Suprapubic skin (tissue), 4 donors: ENCODE results near the gene COL25A1. TPM values are rescaled to one million over a fixed set of nuclear protein-coding genes. Genes with fewer than 3 reads are reported as not detected.

Source experiments
- DNase-seq, 2 donors: peaks; one replicate each; pipeline ENCODE4 v3.0.0-alpha.2; 2019; ENCODE audit warnings: low spot score in 2 of 2
- H3K27ac ChIP-seq: fragments of 200-600 bp; sonication (generic); one replicate; pipeline ENCODE4 v1.5.1; 2019
- H3K27me3 ChIP-seq: fragments of 200-600 bp; sonication (generic); one replicate; pipeline ENCODE4 v1.5.1; 2019
- H3K36me3 ChIP-seq: fragments of 200-600 bp; sonication (generic); one replicate; pipeline ENCODE4 v1.5.1; 2019
- H3K4me1 ChIP-seq: fragments of 200-600 bp; sonication (generic); one replicate; pipeline ENCODE4 v1.5.1; 2019
- H3K4me3 ChIP-seq: fragments of 200-600 bp; sonication (generic); one replicate; pipeline ENCODE4 v1.5.1; 2019; ENCODE audit warnings: mild to moderate bottlenecking
- H3K9me3 ChIP-seq: fragments of 200-600 bp; sonication (generic); one replicate; pipeline ENCODE4 v1.5.1; 2019
- EP300 ChIP-seq: sonication (generic); formaldehyde crosslinking; IDR thresholded peaks from one replicate; pipeline ENCODE4 v1.6.1; 2017; ENCODE audit warnings: antibody characterized with exemption
- POLR2A ChIP-seq, 2 donors: fragments of 450-650 bp; IDR thresholded peaks; one replicate each; pipeline ENCODE4 v1.6.1; 2017; ENCODE audit warnings: antibody characterized with exemption in 2 of 2, mild to moderate bottlenecking in 2 of 2, moderate library complexity in 2 of 2
- POLR2AphosphoS5 ChIP-seq, 3 donors: sonication (generic); formaldehyde crosslinking; IDR thresholded peaks; one replicate each; pipeline ENCODE4 v1.6.1; 2017; ENCODE audit warnings: antibody characterized with exemption in 3 of 3
- WGBS: methylation state at CpG from one replicate; pipeline ENCODE4 v1.1.5; 2018; 5-methylcytosine and 5-hydroxymethylcytosine counted together
- total RNA-seq, 4 donors: library from RNA; depleted of rRNA; stranded (reverse); fragments of >200 nt; gene quantifications; one replicate each; pipeline ENCODE4 v1.1.0, GENCODE V29; 2016
- TF ChIP-seq, protein P1 (sequence below), 2 donors: fragments of 200-600 bp in 1 of 2; fragments of 450-650 bp in 1 of 2; sonication (generic) in 1 of 2; IDR thresholded peaks; one replicate each; pipeline ENCODE4 v1.5.1; 2016 to 2019; ENCODE audit warnings: antibody characterized with exemption in 2 of 2, mild to moderate bottlenecking in 1 of 2, moderate library complexity in 1 of 2

The COL25A1 gene
- total RNA-seq, 4 donors from 2014 or later: 0.30 to 1.4 (median 1.0) TPM

DNA sequence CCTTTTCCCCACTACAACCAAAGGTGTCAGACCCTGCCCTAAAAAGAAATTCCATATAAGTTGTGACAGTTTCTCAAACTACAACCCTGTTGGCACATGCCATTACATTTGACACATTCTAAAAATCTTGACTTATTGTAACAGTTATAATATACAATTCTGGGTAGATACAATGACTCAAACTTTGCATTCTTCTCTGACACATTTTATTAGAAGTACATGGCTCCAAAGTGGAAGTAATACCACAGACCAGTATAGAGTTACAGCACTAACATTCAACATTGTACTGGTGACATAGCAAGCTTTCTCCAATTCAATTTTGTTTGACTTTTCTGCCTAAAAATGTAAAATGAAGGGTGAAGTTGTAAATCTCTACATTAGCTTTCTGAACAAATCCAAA, 343.0 kb downstream of the COL25A1 start:
- Histone ChIP-seq H3K4me1 (peaks cover 2% of the 10 kb centered on the region), H3K9me3 (no peaks in the 10 kb centered on the region), H3K27ac (no peak overlapping the region), H3K36me3 (no peaks in the 10 kb centered on the region), H3K27me3 (no peaks in the 10 kb centered on the region), H3K4me3 (no peak overlapping the region)
- TF ChIP-seq POLR2AphosphoS5 (IDR thresholded peaks at IDR 0.05): no peak
- TF ChIP-seq POLR2A (IDR thresholded peaks at IDR 0.05): no peak
- no peak for TF ChIP-seq EP300
- TF ChIP-seq, protein P1, sequence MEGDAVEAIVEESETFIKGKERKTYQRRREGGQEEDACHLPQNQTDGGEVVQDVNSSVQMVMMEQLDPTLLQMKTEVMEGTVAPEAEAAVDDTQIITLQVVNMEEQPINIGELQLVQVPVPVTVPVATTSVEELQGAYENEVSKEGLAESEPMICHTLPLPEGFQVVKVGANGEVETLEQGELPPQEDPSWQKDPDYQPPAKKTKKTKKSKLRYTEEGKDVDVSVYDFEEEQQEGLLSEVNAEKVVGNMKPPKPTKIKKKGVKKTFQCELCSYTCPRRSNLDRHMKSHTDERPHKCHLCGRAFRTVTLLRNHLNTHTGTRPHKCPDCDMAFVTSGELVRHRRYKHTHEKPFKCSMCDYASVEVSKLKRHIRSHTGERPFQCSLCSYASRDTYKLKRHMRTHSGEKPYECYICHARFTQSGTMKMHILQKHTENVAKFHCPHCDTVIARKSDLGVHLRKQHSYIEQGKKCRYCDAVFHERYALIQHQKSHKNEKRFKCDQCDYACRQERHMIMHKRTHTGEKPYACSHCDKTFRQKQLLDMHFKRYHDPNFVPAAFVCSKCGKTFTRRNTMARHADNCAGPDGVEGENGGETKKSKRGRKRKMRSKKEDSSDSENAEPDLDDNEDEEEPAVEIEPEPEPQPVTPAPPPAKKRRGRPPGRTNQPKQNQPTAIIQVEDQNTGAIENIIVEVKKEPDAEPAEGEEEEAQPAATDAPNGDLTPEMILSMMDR (IDR thresholded peaks at IDR 0.05): no peak
- DNase-seq: no peak

DNA sequence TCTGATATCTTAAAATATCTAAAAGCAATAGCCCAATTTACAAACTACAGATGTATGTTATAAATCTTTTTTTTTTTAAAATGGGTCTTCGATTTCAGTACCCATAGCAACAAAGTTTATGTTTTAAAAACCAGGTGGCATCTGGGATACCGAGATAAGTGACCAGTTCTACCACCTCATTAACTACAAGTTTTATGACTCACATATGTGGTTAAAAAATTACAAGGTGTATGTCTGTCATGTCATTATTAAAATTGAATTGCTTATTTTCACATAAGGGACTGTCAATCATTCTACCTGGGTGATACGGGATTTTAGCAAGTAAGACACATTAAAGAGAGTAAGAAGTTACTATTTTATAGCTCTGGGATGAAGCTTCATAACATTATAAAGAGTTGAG, 347.6 kb downstream of the COL25A1 start:
- WGBS: 54% methylated on average over 3 of the region's 3 CpGs
- H3K4me1 ChIP-seq: peaks cover 2% of the 10 kb centered on the region
- no peak for DNase-seq
- no peaks in the 10 kb centered on the region for H3K27me3 ChIP-seq
- H3K36me3 ChIP-seq: no peaks in the 10 kb centered on the region
- H3K9me3 ChIP-seq: no peaks in the 10 kb centered on the region
- no peak for TF ChIP-seq POLR2AphosphoS5 (IDR thresholded peaks at IDR 0.05)
- TF ChIP-seq EP300: no peak
- TF ChIP-seq POLR2A (IDR thresholded peaks at IDR 0.05): no peak
- TF ChIP-seq, protein P1 (IDR thresholded peaks at IDR 0.05): no peak
- no peak overlapping the region for H3K4me3 ChIP-seq
- H3K27ac ChIP-seq: no peak overlapping the region

GRCh38 chr4:108953941-108954340, 348.5 kb downstream of the COL25A1 start:
- TF ChIP-seq POLR2A (IDR thresholded peaks at IDR 0.05): no peak
- WGBS: 64% methylated on average over 4 of the region's 4 CpGs

DNA sequence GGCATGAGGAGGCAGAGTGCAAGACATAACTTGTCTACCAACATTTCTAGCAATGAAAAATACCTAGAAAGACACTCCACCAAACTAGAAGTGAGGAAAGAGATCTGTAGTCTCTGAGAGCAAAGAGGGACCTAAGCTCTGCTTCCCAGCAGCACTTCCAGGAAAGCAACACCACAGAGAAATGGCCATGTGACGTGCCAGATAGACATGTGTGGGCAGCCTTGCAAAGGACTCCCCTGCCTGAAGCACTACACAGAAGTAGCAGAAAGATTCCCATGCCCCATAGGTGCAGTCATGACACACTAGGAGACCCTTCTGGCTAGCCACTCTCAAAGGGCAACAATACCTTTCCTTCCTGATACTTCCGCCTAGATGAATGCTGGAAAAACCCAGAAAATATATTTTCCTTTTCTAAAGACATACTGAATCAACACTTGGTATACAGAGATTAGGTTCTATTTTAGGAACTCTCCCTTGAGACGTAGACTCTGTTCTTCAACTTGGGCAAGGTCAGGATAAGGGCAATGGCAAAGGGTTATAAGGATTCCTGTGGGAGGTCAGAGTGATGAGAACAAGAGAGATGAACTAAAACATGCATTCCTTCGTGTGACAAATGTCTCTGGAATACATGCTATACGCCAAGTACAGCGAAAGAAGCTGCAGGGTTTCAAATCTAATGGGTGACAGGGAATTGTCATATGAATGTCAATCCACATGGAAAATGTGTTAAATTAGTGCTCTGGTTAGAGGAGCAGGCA, 352.1 kb downstream of the COL25A1 start:
- DNase-seq: no peak
- Histone ChIP-seq H3K27ac (no peak overlapping the region), H3K27me3 (no peaks in the 10 kb centered on the region), H3K4me1 (no peaks in the 10 kb centered on the region), H3K9me3 (no peaks in the 10 kb centered on the region), H3K36me3 (no peaks in the 10 kb centered on the region), H3K4me3 (no peak overlapping the region)
- TF ChIP-seq POLR2AphosphoS5 (IDR thresholded peaks at IDR 0.05) (no peak), POLR2A (IDR thresholded peaks at IDR 0.05) (no peak), EP300 (no peak)
- TF ChIP-seq, protein P1 (IDR thresholded peaks at IDR 0.05): no peak
- 80% methylated on average over 6 of the region's 6 CpGs for WGBS

More at GRCh38 chr4:108953941-108954340, 348.5 kb downstream of the COL25A1 start:
- no peaks in the 10 kb centered on the region for H3K36me3 ChIP-seq
- no peaks in the 10 kb centered on the region for H3K27me3 ChIP-seq
- no peak overlapping the region for H3K27ac ChIP-seq
- H3K9me3 ChIP-seq: no peaks in the 10 kb centered on the region
- H3K4me1 ChIP-seq: peaks cover 2% of the 10 kb centered on the region
- no peak overlapping the region for H3K4me3 ChIP-seq
- no peak for DNase-seq

DNA sequence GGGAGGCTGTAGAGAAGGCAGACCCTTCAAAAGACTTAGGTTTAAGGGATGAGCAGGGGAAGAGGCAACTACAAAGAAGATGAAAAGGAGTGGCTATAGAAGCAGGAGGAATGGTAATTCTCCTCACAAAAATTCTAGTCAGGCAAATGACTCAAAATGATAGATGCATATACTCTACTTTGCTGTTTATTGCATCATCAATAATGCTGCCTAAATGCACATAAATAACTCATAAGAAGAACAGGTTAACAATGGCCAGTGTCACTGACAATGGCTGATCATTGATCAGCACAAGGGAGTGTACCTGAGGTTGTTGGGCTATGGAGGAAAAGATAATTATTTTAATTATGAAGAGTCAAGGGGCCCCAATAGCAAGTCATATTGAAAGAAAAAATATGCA, 354.9 kb downstream of the COL25A1 start:
- Histone ChIP-seq H3K27ac (no peak overlapping the region), H3K4me3 (no peak overlapping the region), H3K27me3 (no peaks in the 10 kb centered on the region), H3K4me1 (no peaks in the 10 kb centered on the region), H3K9me3 (no peaks in the 10 kb centered on the region), H3K36me3 (no peaks in the 10 kb centered on the region)
- DNase-seq: no peak
- TF ChIP-seq, protein P1 (IDR thresholded peaks at IDR 0.05): no peak
- no peak for TF ChIP-seq POLR2AphosphoS5 (IDR thresholded peaks at IDR 0.05)
- no peak for TF ChIP-seq EP300
- TF ChIP-seq POLR2A (IDR thresholded peaks at IDR 0.05): no peak
